GM18517 (cell line): ENCODE data around the gene MSANTD1.

Source experiments
- ATAC-seq: cut with Tn5 transposase; IDR thresholded peaks from one replicate; pipeline ENCODE4 v1.9.1; 2021; ENCODE audit warnings: mild to moderate bottlenecking, moderate library complexity; ENCODE audit not compliant: unreplicated experiment

Gene MSANTD1

GRCh38 chr4:3261411-3262207, 12.7 kb downstream of the MSANTD1 start:
- no peak for ATAC-seq

DNA sequence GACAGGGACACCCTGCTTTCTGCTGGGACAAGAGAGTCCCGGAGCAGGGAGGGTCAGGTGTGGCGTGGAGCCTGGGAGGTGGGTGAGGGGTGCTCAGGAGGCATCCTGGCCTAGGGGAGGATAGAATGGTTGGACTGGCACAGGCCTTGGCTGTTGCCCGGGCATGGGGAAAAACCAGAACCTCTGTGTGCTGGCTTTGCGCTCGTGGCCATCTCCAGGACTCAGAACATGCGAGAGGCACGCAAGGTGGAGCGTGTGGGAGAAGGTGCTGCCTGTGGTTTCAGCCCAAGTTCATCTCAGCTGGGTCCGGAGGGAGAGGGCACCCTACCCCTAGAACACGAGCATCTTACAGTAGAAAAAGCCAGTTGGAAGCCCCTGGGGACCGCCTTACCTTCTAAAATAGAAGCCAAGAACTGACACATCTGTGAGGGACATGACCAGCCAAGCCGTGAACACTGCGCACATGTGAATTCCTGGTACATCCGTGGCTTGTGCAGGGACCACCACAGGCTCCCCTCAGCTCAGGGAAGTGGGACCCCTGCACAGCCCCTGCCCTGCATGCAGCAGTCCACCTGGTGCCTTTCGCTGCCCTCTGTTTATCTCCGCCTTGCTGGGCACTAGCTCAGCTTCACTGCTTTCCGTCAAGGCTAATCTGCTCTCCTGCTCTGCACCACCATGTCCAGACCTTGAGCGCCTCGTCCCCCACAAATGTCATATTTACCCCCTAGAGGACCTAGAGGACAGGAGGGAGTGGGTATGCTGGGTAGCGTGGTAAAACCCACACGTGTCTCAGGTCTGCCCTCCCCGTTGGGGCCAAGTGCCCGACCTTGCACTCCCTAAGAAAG, 13.5 kb downstream of the MSANTD1 start:
- no peak for ATAC-seq

- ATAC-seq, result no peak
Measured at GRCh38 chr4:3263053-3263875, 14.3 kb downstream of the MSANTD1 start.

DNA sequence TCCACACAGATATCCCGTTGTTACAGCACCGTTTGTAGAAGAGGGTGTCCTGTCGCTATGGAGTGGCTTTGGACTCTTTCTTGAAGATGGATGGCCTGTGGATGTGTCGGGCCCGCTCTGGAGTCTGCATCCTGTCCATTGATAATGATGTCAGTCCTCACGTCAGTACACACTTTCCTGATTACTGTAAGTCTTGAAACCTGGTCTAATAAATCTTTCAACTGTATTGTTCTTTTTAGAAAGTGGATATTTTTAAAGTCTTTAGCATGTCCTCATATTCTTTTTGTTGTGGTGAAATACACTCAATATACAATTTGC, 14.9 kb downstream of the MSANTD1 start:
- no peak for ATAC-seq

GRCh38 chr4:3266076-3266475, 17.1 kb downstream of the MSANTD1 start:
- ATAC-seq, result no peak

DNA sequence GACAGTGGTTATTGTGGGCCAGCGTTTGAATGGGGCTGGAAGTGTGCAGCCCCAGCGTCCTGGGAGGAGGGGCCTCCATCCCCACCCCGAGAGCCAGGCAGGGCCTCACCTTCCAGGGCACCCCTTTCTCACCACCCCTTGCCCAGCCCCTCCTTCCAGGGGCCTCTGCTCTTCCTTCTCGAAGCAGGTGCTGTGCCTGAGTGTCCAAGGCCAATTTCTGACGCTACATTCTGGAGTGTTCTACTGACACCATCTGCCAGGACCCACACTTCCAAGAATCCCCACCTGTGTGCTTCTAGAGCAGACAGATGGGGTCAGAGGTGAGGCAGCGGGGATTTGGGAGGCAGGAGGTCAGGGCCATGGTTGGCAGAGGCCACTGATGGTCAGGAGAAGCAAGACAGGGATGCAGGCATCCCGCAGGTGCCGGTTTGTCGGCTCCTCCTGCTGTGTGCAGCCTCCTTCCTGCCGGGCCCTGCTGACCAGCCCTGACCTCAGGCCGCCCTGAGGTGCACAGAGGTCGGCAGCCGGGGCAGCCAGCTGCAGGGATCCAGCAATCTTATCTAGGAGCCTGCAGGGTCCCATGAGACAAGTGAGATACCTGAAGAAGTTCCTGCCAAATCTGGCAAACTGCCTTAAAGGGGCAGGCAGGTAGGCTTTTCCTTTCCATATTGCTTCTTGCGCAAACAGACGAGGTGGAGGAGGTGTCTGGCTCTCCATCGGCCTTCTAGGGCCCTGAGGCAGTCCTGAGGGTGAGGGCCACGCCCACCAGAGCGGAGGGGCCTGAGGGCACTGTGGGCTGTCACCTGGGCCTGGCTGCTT, 18.8 kb downstream of the MSANTD1 start:
- no peak for ATAC-seq

- ATAC-seq, result no peak
Measured at GRCh38 chr4:3268395-3269104, 19.6 kb downstream of the MSANTD1 start.

- no peak for ATAC-seq
Measured at GRCh38 chr4:3269105-3269927, 20.4 kb downstream of the MSANTD1 start.

DNA sequence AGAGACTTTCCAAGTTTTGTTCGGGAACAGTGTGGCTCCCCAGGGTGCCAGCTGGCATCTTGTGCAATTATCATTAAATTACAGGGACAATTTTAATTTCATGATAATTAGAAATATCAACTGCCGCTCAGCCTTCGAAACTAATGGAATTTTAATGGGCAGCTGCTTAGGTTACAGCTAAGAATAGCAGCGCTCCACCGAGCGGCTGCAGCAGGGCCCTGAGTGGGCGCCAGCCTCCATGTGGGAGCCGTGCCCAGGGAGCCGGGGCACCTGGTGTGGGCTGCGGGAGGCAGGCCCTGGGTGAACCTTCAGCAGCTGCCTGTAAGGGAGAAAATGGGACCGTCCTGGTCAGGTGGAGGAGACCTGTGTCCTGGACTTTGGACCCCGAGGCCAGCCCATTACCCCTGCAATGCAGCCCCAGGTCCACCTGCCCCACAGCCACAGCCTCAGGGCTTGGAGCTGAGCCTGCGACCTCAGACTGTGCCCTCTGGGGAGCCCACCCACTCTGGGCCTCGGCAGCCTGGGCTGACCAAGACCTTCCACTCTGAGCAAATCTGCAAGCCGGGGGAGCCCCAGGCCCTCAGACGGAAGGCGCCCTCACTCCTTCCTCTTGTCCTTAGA, 21.1 kb downstream of the MSANTD1 start:
- ATAC-seq, result no peak

DNA sequence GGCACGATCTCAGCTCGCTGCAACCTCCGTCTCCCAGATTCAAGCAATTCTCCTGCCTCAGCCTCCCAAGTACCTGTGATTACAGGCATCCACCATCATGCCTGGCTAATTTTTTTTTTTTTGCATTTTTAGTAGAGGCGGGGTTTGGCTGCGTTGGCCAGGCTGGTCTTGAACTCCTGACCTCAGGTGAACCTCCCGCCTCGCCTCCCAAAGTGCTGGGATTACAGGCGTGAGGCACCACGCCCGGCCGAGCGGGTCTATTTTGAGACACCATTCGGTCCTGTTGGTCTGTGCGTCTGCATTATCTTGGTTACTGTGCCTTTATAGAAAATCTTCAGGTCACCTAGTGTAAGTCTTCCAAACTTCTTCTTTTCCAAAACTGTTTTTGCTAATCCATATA, 22.2 kb downstream of the MSANTD1 start:
- no peak for ATAC-seq

DNA sequence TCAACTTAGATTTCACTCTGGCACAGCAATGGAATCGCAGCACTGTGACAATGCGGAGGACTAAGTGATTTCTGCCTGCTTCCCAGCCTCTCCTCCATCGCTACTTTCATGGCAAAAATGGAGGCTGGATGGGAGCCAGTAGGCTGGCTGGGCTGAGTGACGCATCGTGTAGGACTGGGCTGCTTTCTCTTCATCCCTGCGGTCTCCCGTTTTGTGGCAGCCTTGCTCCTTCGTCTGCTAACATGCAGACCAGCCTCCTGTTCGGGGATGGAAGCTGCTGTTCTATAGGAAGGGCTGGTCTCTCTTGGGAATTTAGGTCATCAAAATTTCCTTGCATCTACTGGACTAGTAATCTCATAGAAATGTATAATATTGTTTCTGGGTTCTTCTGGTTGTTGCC, 28.0 kb downstream of the MSANTD1 start:
- ATAC-seq, result no peak

DNA sequence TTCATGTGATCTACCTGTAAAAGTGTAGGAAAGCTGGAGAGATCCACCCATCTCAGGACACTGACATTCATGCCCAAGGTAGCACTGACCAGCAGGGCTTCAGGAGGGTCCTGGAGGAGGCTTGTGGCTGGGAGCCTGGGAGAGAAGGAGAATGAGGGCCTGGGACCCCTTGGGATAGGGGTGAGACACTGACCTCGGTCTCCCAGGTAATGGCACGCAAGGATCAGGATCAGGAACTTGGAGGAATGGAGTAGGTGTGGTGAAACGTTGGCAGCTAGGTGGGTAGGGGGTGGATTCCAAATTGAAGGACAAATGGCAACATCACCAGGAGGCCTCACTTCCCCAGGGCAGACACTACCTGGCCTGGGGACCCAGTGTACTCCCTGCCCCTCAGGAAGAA, 31.5 kb downstream of the MSANTD1 start:
- no peak for ATAC-seq

- no peak for ATAC-seq
Measured at GRCh38 chr4:3283483-3283882, 34.5 kb downstream of the MSANTD1 start.

DNA sequence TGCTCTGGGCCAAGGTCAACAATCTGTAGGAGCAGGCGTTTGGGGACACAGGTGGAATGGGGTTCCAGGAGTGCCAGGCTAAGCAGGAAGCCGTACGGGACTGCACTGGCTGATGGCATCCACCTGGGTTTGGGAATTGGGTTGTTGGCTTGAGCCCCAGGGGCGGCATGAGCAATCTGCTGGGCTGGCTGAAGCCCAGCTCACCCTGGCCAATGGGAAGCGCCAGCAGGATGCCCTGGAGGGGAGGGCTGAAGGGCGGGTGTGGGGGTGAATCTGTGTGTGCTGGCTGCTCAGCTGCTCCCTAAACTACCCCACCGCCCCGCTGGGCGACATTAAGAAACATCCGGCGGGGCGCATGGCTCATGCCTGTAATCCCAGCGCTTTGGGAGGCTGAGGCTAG, 35.0 kb downstream of the MSANTD1 start:
- ATAC-seq, result no peak

- no peak for ATAC-seq
Measured at GRCh38 chr4:3284734-3285557, 36.0 kb downstream of the MSANTD1 start.

GRCh38 chr4:3285558-3286334, 36.8 kb downstream of the MSANTD1 start:
- ATAC-seq, result peak; percentile 17
